SIG-M5 treated with dmso at 0.1 percent for 504 hours (cell line): ENCODE measurements around the gene GNG13.

Experiments used
- DNase-seq: peaks from one replicate; lab custom pipeline; 2025; ENCODE audit not compliant: unreplicated experiment; lab: John Stamatoyannopoulos, UW

Gene GNG13

GRCh38 chr16:815861-816260 lies 15.3 kb upstream of the GNG13 start:
- no peak for DNase-seq

DNA sequence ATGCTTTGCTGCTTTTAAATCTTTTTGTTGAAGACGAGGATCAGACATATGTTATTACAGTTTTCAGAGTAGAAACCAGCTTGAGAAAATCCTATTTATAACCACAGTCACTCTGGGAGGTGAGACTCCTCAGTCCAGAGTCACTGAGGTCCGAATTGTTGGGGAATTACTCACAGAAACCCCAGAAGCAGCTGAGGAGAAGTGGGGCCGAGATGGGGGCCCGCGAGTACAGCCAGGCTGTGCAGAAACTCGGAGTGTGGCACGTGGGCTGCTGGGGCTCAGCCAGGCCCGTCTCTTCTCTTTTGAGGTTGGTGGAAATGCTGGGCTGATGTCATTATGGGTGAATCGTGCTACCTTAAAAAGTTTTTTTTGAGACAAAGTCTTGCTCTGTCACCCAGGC lies 14.4 kb upstream of the GNG13 start:
- no peak for DNase-seq

DNA sequence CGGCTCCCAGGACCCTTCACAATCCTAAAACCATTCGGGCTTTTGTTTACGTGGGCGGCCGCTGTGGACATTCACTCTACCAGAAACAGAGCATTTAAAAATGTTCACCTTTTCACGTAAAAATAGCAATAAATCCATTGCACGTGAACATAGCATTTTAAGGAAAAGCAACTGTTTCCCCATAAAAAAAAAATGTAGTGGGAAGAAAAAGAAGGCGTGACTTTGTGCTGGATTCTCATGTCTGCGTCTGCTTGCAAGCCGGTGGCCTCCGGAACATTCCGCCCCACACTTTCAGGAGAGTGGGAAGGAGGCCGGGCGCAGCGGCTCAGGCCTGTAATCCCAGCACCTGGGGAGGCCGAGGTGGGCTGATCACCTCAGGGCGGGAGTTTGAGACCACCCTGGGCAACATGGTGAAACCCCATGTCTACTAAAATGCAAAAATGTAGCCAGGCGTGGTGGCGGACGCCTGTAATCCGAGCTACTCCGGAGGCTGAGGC lies 13.4 kb upstream of the GNG13 start:
- no peak for DNase-seq

- DNase-seq = no peak
Measured at GRCh38 chr16:813204-813915, 12.8 kb upstream of the GNG13 start.

- DNase-seq = no peak
Measured at GRCh38 chr16:808085-808386, 7.5 kb upstream of the GNG13 start.

GRCh38 chr16:807347-808084 lies 7.0 kb upstream of the GNG13 start:
- DNase-seq = peak; percentile 86

DNA sequence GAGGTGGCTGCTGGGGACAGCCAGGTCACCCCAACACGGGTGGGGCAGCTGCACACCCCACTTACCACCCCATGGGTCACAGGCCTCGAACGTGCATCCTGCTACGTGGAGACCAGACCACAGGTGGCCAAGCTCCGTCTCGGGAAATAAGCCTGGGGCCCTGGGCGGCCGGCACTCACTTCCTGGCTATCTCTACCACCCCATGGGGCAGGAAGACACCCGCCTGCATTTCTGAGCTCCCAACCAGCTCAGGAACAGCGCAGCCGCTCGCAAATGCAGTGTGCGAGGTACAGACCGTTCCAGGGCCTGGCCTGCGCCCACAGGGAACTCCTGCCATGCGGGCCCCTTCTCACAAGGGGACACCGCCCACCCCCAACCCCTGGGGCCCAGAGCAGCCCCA lies 4.9 kb upstream of the GNG13 start:
- DNase-seq = no peak

DNA sequence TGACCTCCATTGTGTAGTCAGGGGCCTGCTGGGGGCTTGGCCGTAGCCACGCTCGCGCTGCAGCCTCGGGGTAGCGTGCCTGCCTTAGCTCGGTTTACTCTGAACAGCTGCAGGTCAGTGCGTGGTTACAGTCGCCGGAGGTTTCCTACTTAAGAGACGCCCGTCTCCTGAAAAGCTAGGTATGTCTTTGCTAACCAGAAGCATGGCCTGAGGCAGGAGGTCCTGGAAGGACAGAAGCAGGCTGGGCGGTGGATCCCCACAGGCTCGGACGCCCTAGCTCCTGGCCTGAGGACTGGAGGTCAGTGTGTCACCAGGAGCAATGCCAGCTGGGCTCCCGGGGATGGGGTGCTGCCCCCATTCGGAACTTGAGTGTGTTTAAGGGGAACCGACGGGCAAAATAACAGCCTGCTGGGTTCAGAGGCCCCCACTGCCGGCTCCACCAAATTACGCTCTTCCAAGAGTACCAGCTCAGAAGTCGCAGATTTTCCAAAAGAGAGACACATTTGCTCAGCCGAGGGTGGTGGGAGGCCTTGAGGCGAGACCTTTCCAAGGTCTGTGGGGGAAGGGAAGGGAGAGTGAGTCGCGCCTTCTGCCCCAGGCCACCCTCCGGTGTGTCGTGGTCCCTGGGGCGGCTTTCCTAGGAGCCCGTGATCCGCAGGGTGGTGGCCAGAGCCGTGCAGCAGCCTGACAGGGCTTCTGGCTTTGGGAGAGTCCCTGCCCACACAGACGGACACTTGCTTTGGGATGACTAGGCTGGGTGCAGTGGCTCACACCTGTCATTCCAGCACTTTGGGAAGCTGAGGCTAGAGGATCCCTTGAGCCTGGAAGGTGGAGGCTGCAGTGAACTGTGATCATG lies 3.9 kb upstream of the GNG13 start:
- DNase-seq = no peak

- no peak for DNase-seq
Measured at GRCh38 chr16:803754-804080, 3.2 kb upstream of the GNG13 start.

DNA sequence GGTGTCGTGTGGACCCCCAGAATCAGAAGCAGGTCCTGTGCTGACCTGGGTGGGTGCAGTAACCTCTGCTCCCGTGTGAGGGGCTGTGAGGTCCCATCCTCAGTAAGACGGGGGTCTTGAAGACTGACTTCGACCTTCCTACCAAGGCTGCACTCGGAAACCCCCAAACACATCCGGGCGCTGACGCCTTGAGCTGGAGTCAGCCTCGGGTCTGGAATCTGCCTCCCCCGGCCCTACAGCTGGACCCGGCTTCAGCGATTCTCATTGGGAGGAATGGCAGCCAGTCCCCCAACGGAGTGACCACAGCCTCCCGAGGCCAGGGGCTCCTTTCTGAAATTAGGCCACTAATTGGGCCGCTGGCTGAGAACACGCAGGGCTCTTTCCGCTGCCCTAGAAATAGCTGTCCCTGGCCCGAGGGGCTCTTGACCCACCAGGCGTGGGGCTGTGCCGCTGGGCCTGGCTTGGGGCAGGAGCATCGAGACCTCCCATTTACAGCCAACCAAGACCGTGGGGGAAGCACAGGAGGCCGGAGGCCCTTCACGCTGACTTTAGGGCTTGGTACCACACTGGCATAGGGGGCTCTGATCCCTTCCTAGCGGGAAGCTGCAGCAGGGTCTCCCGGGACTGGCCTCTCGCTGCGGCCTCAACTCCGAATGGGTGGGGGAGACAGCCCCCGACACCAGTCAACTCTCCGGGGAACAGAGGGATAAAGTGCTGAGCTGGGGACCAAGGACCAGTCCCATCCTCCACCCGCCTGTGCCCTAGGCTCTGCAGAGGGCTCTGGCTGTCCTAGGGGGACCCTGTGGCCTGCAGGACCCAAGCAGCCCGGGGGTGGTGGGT lies 2.6 kb upstream of the GNG13 start:
- no peak for DNase-seq

- DNase-seq = no peak
Measured at GRCh38 chr16:802461-802860, 1.9 kb upstream of the GNG13 start.

- no peak for DNase-seq
Measured at GRCh38 chr16:801584-802363, 1.2 kb upstream of the GNG13 start.

- no peak for DNase-seq
Measured at GRCh38 chr16:800834-801511, 439 bp upstream of the GNG13 start.

DNA sequence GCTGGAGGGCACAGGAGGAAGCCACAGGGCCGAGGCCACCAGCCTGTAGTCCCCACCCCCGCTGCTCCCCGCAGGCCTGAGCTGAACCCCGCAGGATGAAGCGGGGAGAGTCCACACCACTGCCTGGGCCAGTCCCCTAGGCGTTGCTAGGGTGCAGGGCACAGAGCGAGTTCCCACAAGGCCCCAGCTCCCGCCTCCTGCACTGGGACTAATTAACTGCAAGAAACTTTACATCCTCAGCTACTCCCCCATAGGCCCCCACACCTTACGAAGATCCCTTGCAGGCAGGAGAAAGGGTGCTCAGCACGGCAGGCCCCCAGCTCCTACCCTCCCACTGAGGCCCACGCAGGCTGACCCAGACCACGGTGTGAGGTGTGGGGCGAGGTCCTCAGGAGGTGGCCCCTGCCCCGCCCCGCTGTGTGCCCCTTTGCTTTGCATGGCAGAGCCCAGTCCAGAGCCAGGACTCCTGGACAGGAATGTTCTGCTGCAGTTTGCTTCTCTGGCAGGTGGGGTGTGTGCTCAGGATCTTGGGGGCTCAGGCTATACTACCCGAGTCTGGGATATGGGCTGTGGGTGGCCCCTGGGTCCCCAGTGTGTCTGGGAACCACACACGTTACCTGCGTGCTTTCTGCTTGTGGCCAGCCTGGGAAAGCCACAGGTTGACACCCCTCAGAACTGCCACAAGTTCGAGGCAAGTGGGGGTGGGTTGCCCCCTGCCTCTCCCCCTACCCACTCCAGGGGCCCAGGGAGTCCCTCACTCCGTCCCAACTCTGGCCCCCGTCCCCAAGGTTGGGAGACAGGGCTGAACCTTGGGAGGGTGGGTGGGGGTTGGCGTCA lies 1.2 kb downstream of the GNG13 start:
- DNase-seq = no peak

DNA sequence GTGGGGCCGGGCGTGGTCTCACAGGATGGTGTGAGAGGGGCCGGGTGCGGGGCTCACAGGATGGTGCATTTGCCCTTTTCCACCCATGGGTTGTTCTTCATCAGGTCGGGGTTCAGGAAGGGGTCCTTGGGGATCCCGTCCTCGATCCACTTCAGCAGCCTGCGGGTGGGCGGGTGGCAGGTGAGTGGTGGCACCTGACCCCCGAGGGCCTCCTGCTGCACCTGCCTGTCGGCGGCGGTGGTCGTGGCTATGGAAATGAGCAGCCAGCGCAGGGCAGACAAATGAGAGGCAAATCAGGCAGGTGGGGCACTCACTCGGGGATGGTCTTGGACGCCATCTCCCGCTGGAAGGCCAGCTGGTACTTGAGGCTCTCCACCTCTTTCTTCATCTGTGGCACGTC lies 1.9 kb downstream of the GNG13 start:
- no peak for DNase-seq

GRCh38 chr16:797686-798085 lies 2.8 kb downstream of the GNG13 start:
- DNase-seq = no peak

DNA sequence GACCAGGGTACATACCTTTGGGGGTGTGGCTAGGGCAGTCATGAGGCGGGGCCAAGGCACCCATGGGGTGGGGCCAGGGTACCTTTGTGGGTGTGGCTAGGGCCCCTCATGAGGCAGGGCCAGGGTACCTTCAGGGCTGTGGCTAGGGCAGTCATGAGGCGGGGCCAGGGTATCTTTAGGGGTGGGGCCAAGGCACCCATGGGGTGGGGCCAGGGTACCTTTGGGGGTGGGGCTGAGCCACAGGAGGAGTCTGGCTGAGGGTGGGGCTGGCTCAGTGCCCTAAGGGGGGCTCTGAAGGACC lies 3.5 kb downstream of the GNG13 start:
- no peak for DNase-seq

DNA sequence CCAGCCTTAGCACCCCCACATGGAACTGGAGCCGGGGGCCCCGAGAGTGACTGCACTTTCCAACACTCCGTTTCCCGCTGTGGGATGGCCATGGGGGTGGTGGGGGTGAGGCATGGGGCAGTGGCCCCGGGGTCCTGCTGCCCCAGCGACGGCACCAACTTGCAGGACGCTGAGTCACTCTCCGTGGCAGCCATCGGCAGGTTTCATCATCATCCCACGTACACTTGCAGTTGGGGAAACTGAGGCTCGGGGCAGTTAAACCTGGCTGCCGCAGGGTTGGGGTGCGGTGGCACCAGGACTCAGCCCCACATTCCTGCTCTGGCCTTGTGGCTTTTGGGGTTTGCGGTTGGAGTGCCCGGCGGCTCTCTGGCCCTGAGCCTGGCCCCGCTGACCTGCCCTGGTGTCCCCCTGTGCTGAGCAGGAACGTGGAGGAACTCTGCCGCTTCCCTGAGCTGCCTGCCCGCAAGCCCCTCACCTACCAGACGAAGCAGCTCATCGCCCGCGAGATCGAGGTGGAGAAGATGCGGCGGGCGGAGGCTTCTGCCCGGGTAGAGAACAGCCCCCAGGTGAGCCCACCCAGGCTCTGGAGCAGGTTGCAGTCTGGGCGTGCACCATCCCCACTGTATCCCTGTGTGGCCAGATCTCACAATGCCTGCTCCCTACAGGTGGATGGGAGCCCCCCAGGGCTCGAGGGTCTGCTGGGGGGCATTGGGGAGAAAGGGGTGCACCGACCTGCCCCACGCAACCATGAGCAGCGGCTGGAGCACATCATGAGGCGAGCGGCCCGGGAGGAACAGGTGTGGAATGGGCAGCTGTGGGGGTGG lies 4.0 kb downstream of the GNG13 start:
- no peak for DNase-seq
